Mesothelial cell of epicardium (in vitro differentiated cells): ENCODE results near the gene DISC1. TPM values are rescaled to one million over a fixed set of nuclear protein-coding genes. Genes with fewer than 3 reads are reported as not detected.
A peak's percentile ranks its signal among the peaks of the same experiment; 100 is the strongest.
"Not testable (repeated sequence)": the region's sequence is repeated elsewhere in the genome, so short reads cannot be mapped to it uniquely, and the experiment has no call there.

Source experiments
- DNase-seq, 2 experiments: peaks; one replicate each; pipeline ENCODE4 v3.0.0; 2021; ENCODE audit warnings: low spot score in 2 of 2; ENCODE audit not compliant: unreplicated experiment in 2 of 2
- H3K27ac Mint-ChIP-seq: 2 replicates; pipeline ENCODE4 v1.8.0; 2021; ENCODE audit warnings: mixed read lengths
- H3K27me3 Mint-ChIP-seq: 2 replicates; pipeline ENCODE4 v1.8.0; 2021; ENCODE audit warnings: low read depth, mixed read lengths
- H3K36me3 Mint-ChIP-seq: 2 replicates; pipeline ENCODE4 v1.8.0; 2021; ENCODE audit warnings: mixed read lengths
- H3K4me1 Mint-ChIP-seq: 2 replicates; pipeline ENCODE4 v1.8.0; 2021; ENCODE audit warnings: mixed read lengths
- H3K4me3 Mint-ChIP-seq: 2 replicates; pipeline ENCODE4 v1.8.0; 2021; ENCODE audit warnings: mild to moderate bottlenecking, moderate library complexity, mixed read lengths
- H3K9me3 Mint-ChIP-seq: 2 replicates; pipeline ENCODE4 v1.8.0; 2021; ENCODE audit warnings: mixed read lengths
- total RNA-seq: library from RNA; stranded (reverse); gene quantifications from 3 replicates; pipeline ENCODE4 v1.2.1, GENCODE V29; 2021
- TF ChIP-seq, protein P1 (sequence below): fragments of 200-600 bp; sonication (generic); IDR thresholded peaks from one replicate; pipeline ENCODE4 v1.5.0; 2021; ENCODE audit warnings: antibody characterized with exemption; ENCODE audit not compliant: unreplicated experiment

Gene DISC1
- total RNA-seq, 1 donor from 2014 or later = 9.1 TPM

DNA sequence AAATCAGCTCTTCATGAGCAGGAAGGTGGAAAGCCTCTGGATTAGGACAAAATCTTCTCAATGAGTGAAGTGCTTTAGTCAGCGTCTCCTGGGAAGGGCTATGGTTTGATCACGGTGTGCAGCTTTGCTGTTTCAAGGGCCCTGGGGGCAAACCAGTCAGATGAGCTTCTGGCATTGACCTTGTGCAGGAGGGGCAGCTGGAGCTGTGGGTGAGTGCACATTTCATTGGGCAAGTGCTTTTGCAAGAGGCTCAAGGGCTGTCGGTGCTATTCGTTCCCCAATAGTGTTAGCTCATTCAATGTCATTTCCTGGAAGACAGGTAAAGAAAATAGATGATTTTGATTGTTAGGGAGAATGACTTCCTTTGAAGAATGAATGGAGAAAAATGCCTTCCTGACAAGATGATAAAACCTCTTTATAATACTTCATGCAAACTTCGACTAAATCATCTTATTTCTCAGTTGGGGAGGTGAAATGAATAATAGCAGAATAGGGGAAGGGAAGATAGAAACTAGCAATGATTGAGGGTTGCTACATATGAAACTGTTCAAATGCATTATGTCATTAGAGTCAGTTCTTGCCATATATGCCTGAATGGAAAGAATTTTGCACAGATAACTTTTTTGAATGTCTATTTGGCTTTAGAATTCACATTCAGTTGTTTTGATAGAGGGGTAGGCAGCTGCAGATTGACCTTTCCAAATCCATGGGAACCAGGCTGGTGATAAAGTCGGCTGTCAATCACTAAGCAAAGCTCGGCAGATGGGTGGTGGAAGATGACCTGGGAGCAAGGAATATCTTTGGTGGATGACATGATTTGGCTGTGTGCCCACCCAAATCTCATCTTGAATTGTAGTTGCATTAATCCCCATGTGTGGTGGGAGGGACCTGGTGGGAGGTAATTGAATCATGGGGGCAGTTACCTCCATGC, 12.9 kb upstream of the DISC1 start:
- DNase-seq = no peak
- Mint-ChIP-seq H3K27ac (no peak overlapping the region), H3K36me3 (peaks cover 1% of the 10 kb centered on the region), H3K4me3 (no peak overlapping the region), H3K4me1 (no peaks in the 10 kb centered on the region), H3K9me3 (peaks cover under 1% of the 10 kb centered on the region), H3K27me3 (peaks cover 48% of the 10 kb centered on the region)
- TF ChIP-seq, protein P1, sequence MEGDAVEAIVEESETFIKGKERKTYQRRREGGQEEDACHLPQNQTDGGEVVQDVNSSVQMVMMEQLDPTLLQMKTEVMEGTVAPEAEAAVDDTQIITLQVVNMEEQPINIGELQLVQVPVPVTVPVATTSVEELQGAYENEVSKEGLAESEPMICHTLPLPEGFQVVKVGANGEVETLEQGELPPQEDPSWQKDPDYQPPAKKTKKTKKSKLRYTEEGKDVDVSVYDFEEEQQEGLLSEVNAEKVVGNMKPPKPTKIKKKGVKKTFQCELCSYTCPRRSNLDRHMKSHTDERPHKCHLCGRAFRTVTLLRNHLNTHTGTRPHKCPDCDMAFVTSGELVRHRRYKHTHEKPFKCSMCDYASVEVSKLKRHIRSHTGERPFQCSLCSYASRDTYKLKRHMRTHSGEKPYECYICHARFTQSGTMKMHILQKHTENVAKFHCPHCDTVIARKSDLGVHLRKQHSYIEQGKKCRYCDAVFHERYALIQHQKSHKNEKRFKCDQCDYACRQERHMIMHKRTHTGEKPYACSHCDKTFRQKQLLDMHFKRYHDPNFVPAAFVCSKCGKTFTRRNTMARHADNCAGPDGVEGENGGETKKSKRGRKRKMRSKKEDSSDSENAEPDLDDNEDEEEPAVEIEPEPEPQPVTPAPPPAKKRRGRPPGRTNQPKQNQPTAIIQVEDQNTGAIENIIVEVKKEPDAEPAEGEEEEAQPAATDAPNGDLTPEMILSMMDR = no peak

DNA sequence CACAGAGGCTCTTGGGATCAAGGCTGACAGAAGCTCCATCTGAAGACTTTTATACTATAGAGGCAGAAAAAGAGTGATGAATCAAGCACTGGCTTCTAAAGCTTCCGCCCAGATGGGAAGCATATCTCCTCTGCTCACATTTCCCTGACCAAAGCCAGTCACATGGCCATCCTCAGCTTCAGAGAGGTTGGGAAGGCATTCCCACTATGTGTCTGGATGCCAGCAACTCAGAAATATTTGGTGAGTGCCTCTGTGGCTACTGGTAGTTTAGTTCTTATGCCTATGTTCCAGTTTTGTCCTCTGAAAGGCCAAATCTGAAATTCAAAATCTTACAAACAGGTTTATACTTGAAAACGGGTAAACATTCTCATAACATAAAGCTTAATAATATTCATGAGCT, 9.9 kb upstream of the DISC1 start:
- DNase-seq = no peak
- H3K27me3 Mint-ChIP-seq = peaks cover 46% of the 10 kb centered on the region
- no peaks in the 10 kb centered on the region for H3K4me1 Mint-ChIP-seq
- no peak overlapping the region for H3K27ac Mint-ChIP-seq
- H3K9me3 Mint-ChIP-seq = no peaks in the 10 kb centered on the region
- TF ChIP-seq, protein P1 = no peak
- no peak overlapping the region for H3K4me3 Mint-ChIP-seq
- no peaks in the 10 kb centered on the region for H3K36me3 Mint-ChIP-seq

DNA sequence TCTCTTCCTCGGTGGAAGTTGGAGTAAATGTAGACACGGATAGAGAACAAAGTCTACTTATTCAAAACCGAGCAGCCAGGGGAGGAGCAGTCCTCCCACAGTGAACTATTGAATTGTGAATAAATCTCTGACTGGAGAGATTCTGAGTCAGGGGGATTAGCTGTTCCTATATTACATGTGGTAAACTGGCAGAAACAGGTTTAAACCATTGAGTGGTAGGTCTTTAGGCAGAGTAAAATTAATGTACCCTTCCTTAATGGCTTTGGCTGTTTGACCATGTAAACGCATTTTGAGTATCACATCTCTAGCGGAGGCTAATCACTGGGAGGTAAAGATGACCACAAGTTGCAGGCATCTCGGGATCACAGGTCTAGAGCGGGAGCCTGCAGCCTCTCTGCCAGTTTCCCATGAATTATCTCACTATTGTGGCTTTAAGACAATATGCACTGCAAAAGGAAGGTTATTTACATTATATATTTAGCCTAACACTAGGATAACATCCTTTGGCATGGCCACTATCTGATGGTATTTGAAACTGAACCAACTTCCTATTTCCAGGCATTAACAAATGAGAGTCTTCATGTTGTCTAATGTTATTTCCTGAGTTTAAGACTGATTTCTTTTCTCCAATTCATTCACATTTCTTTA, 7.9 kb upstream of the DISC1 start:
- Mint-ChIP-seq H3K27ac (no peak overlapping the region), H3K27me3 (peaks cover 56% of the 10 kb centered on the region), H3K36me3 (no peaks in the 10 kb centered on the region), H3K9me3 (no peaks in the 10 kb centered on the region), H3K4me3 (no peak overlapping the region), H3K4me1 (no peaks in the 10 kb centered on the region)
- TF ChIP-seq, protein P1 = no peak
- DNase-seq = no peak

DNA sequence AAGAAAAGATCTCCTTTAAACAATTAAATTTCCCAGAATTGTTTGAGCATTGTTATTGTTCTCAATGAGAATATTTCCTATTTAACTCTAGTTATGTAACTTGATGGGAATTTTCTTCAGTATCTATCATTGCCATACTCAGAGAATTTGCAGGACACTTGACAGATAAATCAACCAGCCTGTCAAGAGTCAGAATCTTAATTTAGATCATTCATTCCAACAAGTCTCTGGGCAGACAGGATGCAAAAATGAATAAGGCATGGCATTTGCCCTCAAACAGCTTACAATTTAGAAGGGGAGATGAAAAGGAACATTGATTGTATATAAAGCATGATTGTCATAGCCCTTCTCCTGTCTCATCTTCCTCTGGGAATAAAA, 7.3 kb upstream of the DISC1 start:
- Mint-ChIP-seq H3K36me3 (no peaks in the 10 kb centered on the region), H3K4me3 (no peak overlapping the region), H3K27ac (no peak overlapping the region), H3K27me3 (peaks cover 59% of the 10 kb centered on the region), H3K4me1 (no peaks in the 10 kb centered on the region), H3K9me3 (no peaks in the 10 kb centered on the region)
- TF ChIP-seq, protein P1 = no peak
- DNase-seq = no peak

DNA sequence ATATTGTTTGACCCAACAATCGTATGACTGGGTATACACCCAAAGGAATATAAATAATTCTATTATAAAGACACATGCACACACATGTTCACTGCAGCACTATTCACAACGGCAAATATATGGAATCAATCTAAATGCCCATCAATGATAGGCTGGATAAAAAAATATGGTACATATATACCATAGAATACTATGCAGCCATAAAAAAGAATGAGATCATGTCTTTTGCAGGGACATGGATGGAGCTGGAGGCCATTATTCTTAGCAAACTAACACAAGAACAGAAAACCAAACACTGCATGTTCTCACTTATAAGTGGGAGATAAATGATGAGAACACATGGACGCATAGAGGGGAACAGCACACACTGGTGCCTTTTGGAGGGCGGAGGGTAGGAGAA, 1.5 kb upstream of the DISC1 start:
- not testable (repeated sequence) for H3K36me3 Mint-ChIP-seq, H3K27ac Mint-ChIP-seq, H3K9me3 Mint-ChIP-seq, DNase-seq
- peaks cover 13% of the 10 kb centered on the region for H3K4me1 Mint-ChIP-seq
- H3K27me3 Mint-ChIP-seq = peaks cover 46% of the 10 kb centered on the region
- peak overlapping the region; percentile 14 for H3K4me3 Mint-ChIP-seq

DNA sequence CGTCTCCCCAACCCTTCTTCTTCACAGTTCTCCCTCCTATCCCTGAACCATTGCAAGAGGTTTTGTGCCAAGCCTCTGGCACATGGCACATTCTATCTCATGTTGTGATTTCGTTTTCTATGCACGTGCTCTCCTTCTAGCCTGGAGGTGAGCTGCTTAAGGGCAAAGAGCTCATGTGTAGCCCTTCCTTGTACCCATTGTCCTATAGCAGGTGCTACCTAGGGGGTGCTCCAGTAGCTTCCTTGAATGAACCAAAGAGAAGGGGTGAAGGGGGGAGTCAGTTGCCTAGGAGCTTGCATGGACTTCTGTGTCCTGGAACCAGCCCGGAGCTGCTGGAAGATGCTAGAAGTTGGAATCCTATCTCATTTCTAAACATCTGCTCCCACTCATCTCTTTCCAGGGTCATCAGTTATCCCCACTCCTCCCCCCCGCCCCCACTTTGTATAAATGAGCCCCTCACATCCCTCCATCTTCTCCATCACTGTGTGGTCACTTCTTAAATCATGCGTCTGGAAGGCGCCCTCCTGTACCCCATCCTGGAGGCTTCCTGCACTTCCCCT, 535 bp upstream of the DISC1 start:
- Mint-ChIP-seq H3K4me3 (peak overlapping the region; percentile 79), H3K4me1 (peaks cover 20% of the 10 kb centered on the region), H3K27me3 (peaks cover 38% of the 10 kb centered on the region), H3K27ac (peak overlapping the region; percentile 80), H3K9me3 (peaks cover 6% of the 10 kb centered on the region), H3K36me3 (no peaks in the 10 kb centered on the region)
- TF ChIP-seq, protein P1 = no peak
- DNase-seq = no peak
